HepG2 (cell line): ENCODE measurements around the gene NIN. TPM values are rescaled to one million over a fixed set of nuclear protein-coding genes. Genes with fewer than 3 reads are reported as not detected.

Experiments used
- ATF5 ChIP-seq: sonication (generic); formaldehyde crosslinking; IDR thresholded peaks from 2 replicates; pipeline ENCODE4 v1.4.0; 2020; ENCODE audit warnings: mild to moderate bottlenecking, low read depth, missing genetic modification reagents
- MAFF ChIP-seq: IDR thresholded peaks from 2 replicates; pipeline ENCODE4 v1.6.1; 2011; ENCODE audit warnings: low read depth, low read length, improper control_type of control experiment
- MBD4 ChIP-seq: IDR thresholded peaks from 2 replicates; pipeline ENCODE4 v1.6.1; 2012; ENCODE audit warnings: low read length, inconsistent platforms, borderline replicate concordance
- NCOR1 ChIP-seq: fragments of 200-600 bp; sonication (generic); IDR thresholded peaks from 2 replicates; pipeline ENCODE4 v1.7.0; 2017; ENCODE audit warnings: antibody characterized with exemption, low read length, borderline replicate concordance
- NFKB2 ChIP-seq: sonication (generic); formaldehyde crosslinking; IDR thresholded peaks from 2 replicates; pipeline ENCODE4 v1.4.0; 2020; ENCODE audit warnings: missing genetic modification reagents, borderline replicate concordance
- SALL1 ChIP-seq: sonication (generic); formaldehyde crosslinking; IDR thresholded peaks from 2 replicates; pipeline ENCODE4 v1.8.0; 2022; ENCODE audit warnings: mild to moderate bottlenecking, missing genetic modification reagents
- SMC3 ChIP-seq: IDR thresholded peaks from 2 replicates; pipeline ENCODE4 v1.6.1; 2011; ENCODE audit warnings: low read length, improper control_type of control experiment
- SNRNP70 ChIP-seq: fragments of 200-400 bp; formaldehyde crosslinking; IDR thresholded peaks from 2 replicates; pipeline ENCODE4 v1.6.1; 2017; ENCODE audit warnings: mild to moderate bottlenecking, low read depth, low read length, moderate library complexity
- SRSF9 ChIP-seq: fragments of 200-400 bp; formaldehyde crosslinking; IDR thresholded peaks from 2 replicates; pipeline ENCODE4 v1.6.1; 2018; ENCODE audit warnings: borderline replicate concordance, mild to moderate bottlenecking, low read depth, low read length; ENCODE audit not compliant: insufficient read depth, poor library complexity, severe bottlenecking
- ZNF260 ChIP-seq: sonication (generic); formaldehyde crosslinking; IDR thresholded peaks from 2 replicates; pipeline ENCODE4 v1.4.0; 2020; ENCODE audit warnings: missing genetic modification reagents, low read depth, mild to moderate bottlenecking, borderline replicate concordance
- ZNF430 ChIP-seq: sonication (generic); formaldehyde crosslinking; IDR thresholded peaks from 2 replicates; pipeline ENCODE4 v1.9.0; 2021; ENCODE audit warnings: mild to moderate bottlenecking, missing genetic modification reagents
- ZNF484 ChIP-seq: sonication (generic); formaldehyde crosslinking; IDR thresholded peaks from 2 replicates; pipeline ENCODE4 v1.5.1; 2020; ENCODE audit warnings: mild to moderate bottlenecking, low read depth, missing genetic modification reagents, borderline replicate concordance
- ZNF572 ChIP-seq: sonication (generic); formaldehyde crosslinking; IDR thresholded peaks from 2 replicates; pipeline ENCODE4 v1.5.1; 2020; ENCODE audit warnings: mild to moderate bottlenecking, missing genetic modification reagents
- ZNF614 ChIP-seq: IDR thresholded peaks from 2 replicates; pipeline ENCODE4 v1.6.1; 2018; ENCODE audit warnings: missing biosample characterization, missing genetic modification reagents, inconsistent platforms, borderline replicate concordance
- ZNF75D ChIP-seq: sonication (generic); formaldehyde crosslinking; IDR thresholded peaks from 2 replicates; pipeline ENCODE4 v1.8.1; 2023; ENCODE audit warnings: missing genetic modification reagents, mild to moderate bottlenecking, borderline replicate concordance
- ZNF766 ChIP-seq: sonication (generic); formaldehyde crosslinking; IDR thresholded peaks from 2 replicates; pipeline ENCODE4 v1.5.0; 2020; ENCODE audit warnings: missing genetic modification reagents, borderline replicate concordance
- ZSCAN22 ChIP-seq: sonication (generic); formaldehyde crosslinking; IDR thresholded peaks from 2 replicates; pipeline ENCODE4 v1.4.0; 2020; ENCODE audit warnings: mild to moderate bottlenecking, missing genetic modification reagents
- polyA plus RNA-seq, 8 experiments: library from polyadenylated mRNA; depleted of rRNA in 3 of 8; stranded (reverse) in 7 of 8; unstranded in 1 of 8; fragments of >200 nt; fragmentation: Illumina TruSeq in 4 of 8; extraction: Trizol in 4 of 8; gene quantifications; 2 replicates each; pipeline versions ENCODE4 v1.2.1 to v1.2.3, GENCODE V29; 2011 to 2016; ENCODE audit warnings: low read depth in 4 of 8, missing spikeins in 1 of 8, mixed read lengths in 1 of 8; ENCODE audit not compliant: insufficient read depth in 1 of 8
- total RNA-seq, 5 experiments: library from RNA; depleted of rRNA; stranded (reverse); fragments of >200 nt; fragmentation: Illumina TruSeq; extraction: Trizol; gene quantifications; 2 replicates each; pipeline ENCODE4 v1.2.3, GENCODE V29; 2016; ENCODE audit warnings: low read depth in 1 of 5
- TF ChIP-seq, protein P1 (sequence below): sonication (generic); formaldehyde crosslinking; IDR thresholded peaks from 2 replicates; pipeline ENCODE4 v1.4.0; 2020; ENCODE audit warnings: mild to moderate bottlenecking, missing genetic modification reagents
- TF ChIP-seq, protein P2 (sequence below): sonication (generic); formaldehyde crosslinking; IDR thresholded peaks from 2 replicates; pipeline ENCODE4 v1.8.0; 2022; ENCODE audit warnings: mild to moderate bottlenecking, missing genetic modification reagents; ENCODE audit not compliant: insufficient replicate concordance
- TF ChIP-seq, protein P3 (sequence below): sonication (generic); formaldehyde crosslinking; IDR thresholded peaks from 2 replicates; pipeline ENCODE4 v1.8.0; 2022; ENCODE audit warnings: missing genetic modification reagents, low read depth, mild to moderate bottlenecking, borderline replicate concordance

Gene NIN
- total and polyA plus RNA-seq, 2 of the 13 experiments (the other 11 are each of a cell fraction or from before 2014, with no cell fraction given): 2.8 to 9.7 TPM

DNA sequence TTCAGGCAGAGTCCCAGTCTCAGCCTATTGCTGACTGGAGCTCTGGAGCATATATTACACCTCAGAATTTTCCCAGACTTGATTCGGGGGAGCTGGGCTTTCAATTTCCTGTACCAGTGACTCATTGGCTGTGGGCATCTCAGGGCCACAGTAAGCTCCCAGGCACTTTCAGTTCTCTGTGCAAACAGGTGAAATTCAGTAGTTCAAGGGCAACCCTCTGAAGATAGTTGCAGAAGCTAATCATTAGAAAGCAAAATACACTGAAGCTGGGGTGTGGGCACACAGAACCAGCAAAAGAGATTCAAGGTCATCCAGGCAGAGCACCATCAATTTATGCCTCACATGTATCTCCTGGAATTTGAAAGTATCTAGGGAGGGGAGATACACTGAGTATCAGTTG lies 8.1 kb upstream of the NIN start (continued):
- TF ChIP-seq, protein P1, sequence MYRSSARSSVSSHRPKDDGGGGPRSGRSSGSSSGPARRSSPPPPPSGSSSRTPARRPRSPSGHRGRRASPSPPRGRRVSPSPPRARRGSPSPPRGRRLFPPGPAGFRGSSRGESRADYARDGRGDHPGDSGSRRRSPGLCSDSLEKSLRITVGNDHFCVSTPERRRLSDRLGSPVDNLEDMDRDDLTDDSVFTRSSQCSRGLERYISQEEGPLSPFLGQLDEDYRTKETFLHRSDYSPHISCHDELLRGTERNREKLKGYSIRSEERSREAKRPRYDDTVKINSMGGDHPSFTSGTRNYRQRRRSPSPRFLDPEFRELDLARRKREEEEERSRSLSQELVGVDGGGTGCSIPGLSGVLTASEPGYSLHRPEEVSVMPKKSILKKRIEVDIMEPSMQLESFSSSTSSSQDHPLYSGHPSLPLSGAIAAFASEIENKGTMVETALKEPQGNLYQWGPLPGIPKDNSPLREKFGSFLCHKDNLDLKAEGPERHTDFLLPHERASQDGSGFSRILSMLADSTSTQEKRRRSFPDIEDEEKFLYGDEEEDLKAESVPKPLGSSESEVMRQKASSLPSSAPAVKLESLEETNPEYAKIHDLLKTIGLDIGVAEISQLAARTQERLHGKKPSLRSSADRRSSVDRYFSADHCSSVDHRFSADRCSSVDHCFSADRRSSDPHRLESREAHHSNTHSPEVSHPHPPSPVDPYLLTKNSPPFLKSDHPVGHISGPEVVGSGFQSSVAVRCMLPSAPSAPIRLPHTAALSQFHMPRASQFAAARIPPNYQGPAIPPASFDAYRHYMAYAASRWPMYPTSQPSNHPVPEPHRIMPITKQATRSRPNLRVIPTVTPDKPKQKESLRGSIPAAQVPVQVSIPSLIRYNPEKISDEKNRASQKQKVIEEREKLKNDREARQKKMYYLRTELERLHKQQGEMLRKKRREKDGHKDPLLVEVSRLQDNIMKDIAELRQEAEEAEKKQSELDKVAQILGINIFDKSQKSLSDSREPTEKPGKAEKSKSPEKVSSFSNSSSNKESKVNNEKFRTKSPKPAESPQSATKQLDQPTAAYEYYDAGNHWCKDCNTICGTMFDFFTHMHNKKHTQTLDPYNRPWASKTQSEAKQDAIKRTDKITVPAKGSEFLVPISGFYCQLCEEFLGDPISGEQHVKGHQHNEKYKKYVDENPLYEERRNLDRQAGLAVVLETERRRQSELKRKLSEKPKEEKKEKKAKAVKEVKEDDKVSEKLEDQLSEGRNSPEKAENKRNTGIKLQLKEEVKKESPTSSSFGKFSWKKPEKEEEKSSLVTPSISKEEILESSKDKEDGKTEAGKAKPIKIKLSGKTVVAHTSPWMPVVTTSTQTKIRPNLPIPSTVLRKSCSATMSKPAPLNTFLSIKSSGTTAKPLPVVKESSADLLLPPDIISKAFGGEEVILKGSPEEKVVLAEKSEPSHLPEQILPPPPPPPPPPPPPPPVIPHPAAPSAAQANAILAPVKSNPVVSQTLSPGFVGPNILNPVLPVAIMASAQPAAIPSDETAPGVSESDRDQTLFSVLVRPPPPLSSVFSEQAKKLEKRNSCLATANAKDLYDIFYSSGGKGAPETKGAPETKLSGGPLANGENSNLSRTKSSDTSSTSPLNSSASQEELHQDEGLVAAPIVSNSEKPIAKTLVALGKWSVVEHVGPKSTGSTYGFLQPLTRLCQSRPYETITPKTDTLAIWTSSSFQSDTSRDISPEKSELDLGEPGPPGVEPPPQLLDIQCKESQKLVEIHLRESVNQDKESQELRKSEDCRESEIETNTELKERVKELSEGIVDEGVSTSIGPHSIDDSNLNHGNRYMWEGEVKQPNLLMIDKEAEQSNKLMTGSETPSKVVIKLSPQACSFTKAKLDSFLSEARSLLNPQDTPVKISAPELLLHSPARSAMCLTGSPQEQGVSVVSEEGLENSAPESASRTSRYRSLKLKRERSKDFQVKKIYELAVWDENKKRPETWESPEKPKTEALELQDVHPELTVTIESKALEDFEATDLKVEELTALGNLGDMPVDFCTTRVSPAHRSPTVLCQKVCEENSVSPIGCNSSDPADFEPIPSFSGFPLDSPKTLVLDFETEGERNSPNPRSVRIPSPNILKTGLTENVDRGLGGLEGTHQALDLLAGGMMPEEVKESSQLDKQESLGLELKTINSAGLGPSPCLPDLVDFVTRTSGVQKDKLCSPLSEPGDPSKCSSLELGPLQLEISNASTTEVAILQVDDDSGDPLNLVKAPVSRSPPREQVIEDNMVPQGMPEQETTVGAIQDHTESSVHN (CRISPR knock-in tag): no peak
- TF ChIP-seq SRSF9 (no peak), NFKB2 (CRISPR knock-in tag) (no peak), ZNF614 (CRISPR knock-in tag) (peak; percentile 34; the same call in 1 of the 2 replicates), MAFF (peak; percentile 24; the same call in 1 of the 2 replicates), MBD4 (no peak), SNRNP70 (no peak), ZNF260 (CRISPR knock-in tag) (no peak), ZNF766 (no peak), ATF5 (CRISPR knock-in tag) (no peak), ZNF484 (CRISPR knock-in tag) (no peak), ZNF75D (CRISPR knock-in tag) (no peak), ZNF430 (CRISPR knock-in tag) (no peak), SMC3 (no peak), ZNF572 (CRISPR knock-in tag) (no peak), ZSCAN22 (CRISPR knock-in tag) (no peak), NCOR1 (peak; percentile 74; the same call in 1 of the 2 replicates), SALL1 (CRISPR knock-in tag) (peak; percentile 71)
- TF ChIP-seq, protein P2, sequence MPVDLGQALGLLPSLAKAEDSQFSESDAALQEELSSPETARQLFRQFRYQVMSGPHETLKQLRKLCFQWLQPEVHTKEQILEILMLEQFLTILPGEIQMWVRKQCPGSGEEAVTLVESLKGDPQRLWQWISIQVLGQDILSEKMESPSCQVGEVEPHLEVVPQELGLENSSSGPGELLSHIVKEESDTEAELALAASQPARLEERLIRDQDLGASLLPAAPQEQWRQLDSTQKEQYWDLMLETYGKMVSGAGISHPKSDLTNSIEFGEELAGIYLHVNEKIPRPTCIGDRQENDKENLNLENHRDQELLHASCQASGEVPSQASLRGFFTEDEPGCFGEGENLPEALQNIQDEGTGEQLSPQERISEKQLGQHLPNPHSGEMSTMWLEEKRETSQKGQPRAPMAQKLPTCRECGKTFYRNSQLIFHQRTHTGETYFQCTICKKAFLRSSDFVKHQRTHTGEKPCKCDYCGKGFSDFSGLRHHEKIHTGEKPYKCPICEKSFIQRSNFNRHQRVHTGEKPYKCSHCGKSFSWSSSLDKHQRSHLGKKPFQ (CRISPR knock-in tag): no peak
- TF ChIP-seq, protein P3, sequence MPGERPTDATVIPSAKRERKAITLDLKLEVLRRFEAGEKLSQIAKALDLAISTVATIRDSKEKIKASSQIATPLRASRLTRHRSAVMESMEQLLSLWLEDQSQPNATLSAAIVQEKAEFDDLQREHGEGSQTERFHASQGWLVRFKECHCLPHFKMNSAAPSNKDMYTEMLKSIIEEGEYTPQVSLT (CRISPR knock-in tag): no peak
